MM.1S (cell line): ENCODE results near the gene ANKH.

Experiments
- DNase-seq: peaks from one replicate; pipeline ENCODE4 v3.0.0-alpha.2; 2015
- H2AFZ ChIP-seq: fragments of 300-600 bp; sonication (generic); 2 replicates; pipeline ENCODE4 v1.6.0; 2016; ENCODE audit warnings: antibody characterized with exemption, low read length
- H3F3A ChIP-seq: fragments of 300-600 bp; sonication (generic); 2 replicates; pipeline ENCODE4 v1.6.1; 2016; ENCODE audit warnings: mild to moderate bottlenecking, antibody characterized with exemption, low read length, moderate library complexity, mixed read lengths; ENCODE audit not compliant: insufficient read depth
- H3K27ac ChIP-seq: fragments of 300-600 bp; sonication (generic); 2 replicates; pipeline ENCODE4 v1.5.1; 2016; ENCODE audit warnings: mild to moderate bottlenecking, low read length
- H3K27me3 ChIP-seq: fragments of 300-600 bp; sonication (generic); replicated peaks from 2 replicates; pipeline ENCODE4 v1.6.0; 2016; ENCODE audit warnings: low read length; ENCODE audit not compliant: insufficient read depth
- H3K36me3 ChIP-seq: fragments of 300-600 bp; sonication (generic); replicated peaks from 2 replicates; pipeline ENCODE4 v1.6.1; 2016; ENCODE audit warnings: mild to moderate bottlenecking, low read length, mixed read lengths; ENCODE audit not compliant: insufficient read depth
- H3K4me1 ChIP-seq: fragments of 300-600 bp; sonication (generic); 2 replicates; pipeline ENCODE4 v1.6.1; 2016; ENCODE audit warnings: low read length, mixed read lengths
- H3K4me2 ChIP-seq: fragments of 300-600 bp; sonication (generic); 2 replicates; pipeline ENCODE4 v1.6.0; 2016; ENCODE audit warnings: low read depth, low read length
- H3K4me3 ChIP-seq: fragments of 300-600 bp; sonication (generic); 2 replicates; pipeline ENCODE4 v1.5.1; 2016; ENCODE audit warnings: low read length, mixed read lengths
- H3K79me2 ChIP-seq: fragments of 300-600 bp; sonication (generic); 2 replicates; pipeline ENCODE4 v1.6.1; 2016; ENCODE audit warnings: mixed run types, low read length, mixed read lengths
- H3K9ac ChIP-seq: fragments of 300-600 bp; sonication (generic); 2 replicates; pipeline ENCODE4 v1.6.1; 2016; ENCODE audit warnings: low read length, mixed read lengths
- H3K9me2 ChIP-seq: fragments of 300-600 bp; sonication (generic); replicated peaks from 2 replicates; pipeline ENCODE4 v1.6.1; 2016; ENCODE audit warnings: mild to moderate bottlenecking, low read length, mixed read lengths; ENCODE audit not compliant: insufficient read depth
- H3K9me3 ChIP-seq: fragments of 300-600 bp; sonication (generic); replicated peaks from 2 replicates; pipeline ENCODE4 v1.6.1; 2016; ENCODE audit warnings: mild to moderate bottlenecking, low read length, mixed read lengths; ENCODE audit not compliant: insufficient read depth
- H4K20me1 ChIP-seq: fragments of 300-600 bp; sonication (generic); 2 replicates; pipeline ENCODE4 v1.6.1; 2016; ENCODE audit warnings: mild to moderate bottlenecking, low read length, moderate library complexity, mixed read lengths; ENCODE audit not compliant: insufficient read depth
- CTCF ChIP-seq: fragments of 300-600 bp; sonication (generic); IDR thresholded peaks from 2 replicates; pipeline ENCODE4 v1.5.1; 2016; ENCODE audit warnings: antibody characterized with exemption, low read length, mixed read lengths
- EZH2 ChIP-seq: fragments of 300-600 bp; sonication (generic); optimal IDR thresholded peaks from 2 replicates; pipeline ENCODE3; 2017; ENCODE audit warnings: low read depth, mild to moderate bottlenecking, antibody characterized with exemption, low read length, mixed read lengths
- EZH2phosphoT487 ChIP-seq: fragments of 300-600 bp; sonication (generic); IDR thresholded peaks from 2 replicates; pipeline ENCODE4 v1.6.1; 2018; ENCODE audit warnings: antibody characterized with exemption, low read length

ANKH gene

GRCh38 chr5:14869233-14869632 lies 2.3 kb downstream of the ANKH start:
- H3K9ac ChIP-seq = no peak overlapping the region
- H3K4me1 ChIP-seq = peaks cover 10% of the 10 kb centered on the region
- no peak for TF ChIP-seq EZH2
- TF ChIP-seq EZH2phosphoT487 = no peak
- no peak for TF ChIP-seq CTCF
- no peak for DNase-seq
- peaks cover 66% of the 10 kb centered on the region for H3K79me2 ChIP-seq
- H2AFZ ChIP-seq = no peak overlapping the region
- H3K9me3 ChIP-seq = no peaks in the 10 kb centered on the region
- no peak overlapping the region for H3K27ac ChIP-seq
- no peaks in the 10 kb centered on the region; the same call in 1 of the 2 replicates for H3F3A ChIP-seq
- H3K4me3 ChIP-seq = no peak overlapping the region
- no peak overlapping the region for H3K4me2 ChIP-seq
- H3K27me3 ChIP-seq = no peaks in the 10 kb centered on the region
- H4K20me1 ChIP-seq = no peaks in the 10 kb centered on the region
- H3K9me2 ChIP-seq = no peaks in the 10 kb centered on the region
- H3K36me3 ChIP-seq = no peaks in the 10 kb centered on the region

- Histone ChIP-seq H3K27ac (no peak overlapping the region), H4K20me1 (no peaks in the 10 kb centered on the region), H3K27me3 (no peaks in the 10 kb centered on the region), H3F3A (no peaks in the 10 kb centered on the region; the same call in 1 of the 2 replicates), H3K9ac (no peak overlapping the region), H3K4me1 (peaks cover 10% of the 10 kb centered on the region), H3K36me3 (no peaks in the 10 kb centered on the region), H2AFZ (no peak overlapping the region), H3K4me2 (no peak overlapping the region), H3K9me2 (no peaks in the 10 kb centered on the region), H3K4me3 (no peak overlapping the region), H3K79me2 (peaks cover 70% of the 10 kb centered on the region), H3K9me3 (no peaks in the 10 kb centered on the region)
- TF ChIP-seq EZH2 (no peak), EZH2phosphoT487 (no peak), CTCF (no peak)
- no peak for DNase-seq
These were observed 2.8 kb downstream of the ANKH start for GRCh38 chr5:14868771-14869170.

- no peaks in the 10 kb centered on the region for H3F3A ChIP-seq
- H3K4me1 ChIP-seq = peaks cover 2% of the 10 kb centered on the region; the same call in 1 of the 2 replicates
- no peak for DNase-seq
- no peaks in the 10 kb centered on the region for H4K20me1 ChIP-seq
- no peak overlapping the region for H2AFZ ChIP-seq
- H3K4me3 ChIP-seq = no peak overlapping the region
- TF ChIP-seq CTCF (no peak), EZH2 (no peak), EZH2phosphoT487 (no peak)
- peaks cover 91% of the 10 kb centered on the region for H3K79me2 ChIP-seq
- H3K9ac ChIP-seq = no peak overlapping the region
- H3K36me3 ChIP-seq = no peaks in the 10 kb centered on the region
- H3K4me2 ChIP-seq = no peak overlapping the region
- no peak overlapping the region for H3K27ac ChIP-seq
- no peaks in the 10 kb centered on the region for H3K27me3 ChIP-seq
- H3K9me3 ChIP-seq = no peaks in the 10 kb centered on the region
- H3K9me2 ChIP-seq = no peaks in the 10 kb centered on the region
These were observed 7.3 kb downstream of the ANKH start for GRCh38 chr5:14864181-14864812.
